WTC11 (cell line): ENCODE results near the gene ALDH16A1. TPM values are rescaled to one million over a fixed set of nuclear protein-coding genes. Genes with fewer than 3 reads are reported as not detected.

Experiments
- ATAC-seq: fragments of 200-7000 bp; cut with Tn5 transposase; 2 replicates; pipeline ENCODE4 v1.10.0; 2021; ENCODE audit warnings: mild to moderate bottlenecking, moderate library complexity
- CTCF ChIA-PET: fragments of 300-600 bp; sonication (Branson Sonifier 250); formaldehyde crosslinking; loops from one replicate; lab custom pipeline; 2021; ENCODE audit warnings: antibody characterized with exemption; lab: Charles Lee
- POLR2A ChIA-PET: fragments of 350-600 bp; sonication (Branson Sonifier 250); formaldehyde crosslinking; loops from one replicate; lab custom pipeline; 2021; ENCODE audit warnings: antibody characterized with exemption; lab: Charles Lee
- DNase-seq: peaks from one replicate; pipeline ENCODE4 v3.0.0; 2021; ENCODE audit warnings: low spot score
- H3K27ac Mint-ChIP-seq: 2 replicates; pipeline ENCODE4 v1.8.0; 2021; ENCODE audit warnings: mixed read lengths
- H3K27me3 Mint-ChIP-seq: 2 replicates; pipeline ENCODE4 v1.8.0; 2021; ENCODE audit warnings: low read depth, mild to moderate bottlenecking, moderate library complexity, mixed read lengths
- H3K36me3 Mint-ChIP-seq: 2 replicates; pipeline ENCODE4 v1.8.0; 2021; ENCODE audit warnings: mixed read lengths
- H3K4me1 Mint-ChIP-seq: 2 replicates; pipeline ENCODE4 v1.8.0; 2022; ENCODE audit warnings: mixed read lengths
- H3K4me3 Mint-ChIP-seq: 2 replicates; pipeline ENCODE4 v1.8.0; 2021; ENCODE audit warnings: mild to moderate bottlenecking, moderate library complexity, mixed read lengths
- H3K9me3 Mint-ChIP-seq: 2 replicates; pipeline ENCODE4 v1.8.0; 2021; ENCODE audit warnings: mixed read lengths
- ATF3 ChIP-seq: sonication (generic); formaldehyde crosslinking; conservative IDR thresholded peaks from 2 replicates; pipeline ENCODE4 v1.8.1; 2022; ENCODE audit warnings: mild to moderate bottlenecking, missing genetic modification reagents
- ELF4 ChIP-seq: sonication (generic); formaldehyde crosslinking; IDR thresholded peaks from 2 replicates; pipeline ENCODE4 v1.8.1; 2022; ENCODE audit warnings: low read depth, mild to moderate bottlenecking, moderate library complexity, missing genetic modification reagents
- ERG ChIP-seq: fragments of 250-450 bp; sonication (Bioruptor Pico); IDR thresholded peaks from 2 replicates; pipeline ENCODE4 v1.8.0; 2021; ENCODE audit warnings: mild to moderate bottlenecking
- ETV6 ChIP-seq: sonication (generic); formaldehyde crosslinking; IDR thresholded peaks from 2 replicates; pipeline ENCODE4 v1.8.1; 2022; ENCODE audit warnings: mild to moderate bottlenecking, missing genetic modification reagents
- FOXP4 ChIP-seq: sonication (generic); formaldehyde crosslinking; IDR thresholded peaks from 2 replicates; pipeline ENCODE4 v1.8.0; 2022; ENCODE audit warnings: mild to moderate bottlenecking, missing genetic modification reagents
- GRHL2 ChIP-seq: fragments of 250-450 bp; sonication (Bioruptor Pico); IDR thresholded peaks from 2 replicates; pipeline ENCODE4 v1.8.0; 2022; ENCODE audit warnings: mild to moderate bottlenecking, moderate library complexity; ENCODE audit not compliant: insufficient replicate concordance, severe bottlenecking
- NR1H2 ChIP-seq: sonication (generic); formaldehyde crosslinking; IDR thresholded peaks from 2 replicates; pipeline ENCODE4 v1.9.0; 2021; ENCODE audit warnings: mild to moderate bottlenecking, moderate library complexity, missing genetic modification reagents
- NR2C2 ChIP-seq: sonication (generic); formaldehyde crosslinking; IDR thresholded peaks from 2 replicates; pipeline ENCODE4 v1.8.0; 2022; ENCODE audit warnings: mild to moderate bottlenecking, missing genetic modification reagents
- SOX15 ChIP-seq: fragments of 250-450 bp; sonication (Bioruptor Pico); IDR thresholded peaks from 2 replicates; pipeline ENCODE4 v1.9.0; 2021; ENCODE audit warnings: mild to moderate bottlenecking
- TEAD1 ChIP-seq: sonication (generic); formaldehyde crosslinking; IDR thresholded peaks from 2 replicates; pipeline ENCODE4 v1.8.0; 2022; ENCODE audit warnings: mild to moderate bottlenecking, missing genetic modification reagents
- ZNF121 ChIP-seq: sonication (generic); formaldehyde crosslinking; IDR thresholded peaks from 2 replicates; pipeline ENCODE4 v1.8.0; 2023; ENCODE audit warnings: missing genetic modification reagents
- ZNF219 ChIP-seq: sonication (generic); formaldehyde crosslinking; IDR thresholded peaks from 2 replicates; pipeline ENCODE4 v1.8.0; 2023; ENCODE audit warnings: missing genetic modification reagents, mild to moderate bottlenecking, borderline replicate concordance
- ZNF416 ChIP-seq: fragments of 250-450 bp; sonication (Bioruptor Pico); IDR thresholded peaks from 2 replicates; pipeline ENCODE4 v1.9.0; 2021; ENCODE audit warnings: mild to moderate bottlenecking, inconsistent platforms
- total RNA-seq: library from RNA; stranded (reverse); gene quantifications from 3 replicates; pipeline ENCODE4 v1.2.3, GENCODE V29; 2021
- TF ChIP-seq, protein P1 (sequence below): sonication (generic); formaldehyde crosslinking; IDR thresholded peaks from 2 replicates; pipeline ENCODE4 v1.8.1; 2022; ENCODE audit warnings: low read depth, missing genetic modification reagents, borderline replicate concordance
- TF ChIP-seq, protein P2 (sequence below): sonication (generic); formaldehyde crosslinking; IDR thresholded peaks from 2 replicates; pipeline ENCODE4 v1.8.1; 2022; ENCODE audit warnings: missing genetic modification reagents, borderline replicate concordance
- TF ChIP-seq, protein P3 (sequence below): fragments of 250-450 bp; sonication (Bioruptor Pico); IDR thresholded peaks from 2 replicates; pipeline ENCODE4 v1.9.0; 2021; ENCODE audit warnings: mild to moderate bottlenecking
- TF ChIP-seq, protein P4 (sequence below): fragments of 200-600 bp; IDR thresholded peaks from 2 replicates; pipeline ENCODE4 v1.8.0; 2022; ENCODE audit warnings: antibody characterized with exemption
- TF ChIP-seq, protein P5 (sequence below): sonication (generic); formaldehyde crosslinking; IDR thresholded peaks from 2 replicates; pipeline ENCODE4 v1.8.0; 2022; ENCODE audit warnings: mild to moderate bottlenecking, missing genetic modification reagents
- TF ChIP-seq, protein P6 (sequence below): sonication (generic); formaldehyde crosslinking; IDR thresholded peaks from 2 replicates; pipeline ENCODE4 v1.8.1; 2023; ENCODE audit warnings: mild to moderate bottlenecking, missing genetic modification reagents
- TF ChIP-seq, protein P7 (sequence below): fragments of 250-450 bp; sonication (Bioruptor Pico); conservative IDR thresholded peaks from 2 replicates; pipeline ENCODE4 v1.9.0; 2021; ENCODE audit warnings: mild to moderate bottlenecking

ALDH16A1 gene
- total RNA-seq, 1 experiment from 2014 or later: 44.3 TPM

- TF ChIP-seq ZNF219 (CRISPR knock-in tag) (no peak), ELF4 (CRISPR knock-in tag) (no peak), ERG (no peak), GRHL2 (CRISPR knock-in tag) (no peak), FOXP4 (CRISPR knock-in tag) (no peak), ATF3 (CRISPR knock-in tag) (no peak)
- TF ChIP-seq, protein P1, sequence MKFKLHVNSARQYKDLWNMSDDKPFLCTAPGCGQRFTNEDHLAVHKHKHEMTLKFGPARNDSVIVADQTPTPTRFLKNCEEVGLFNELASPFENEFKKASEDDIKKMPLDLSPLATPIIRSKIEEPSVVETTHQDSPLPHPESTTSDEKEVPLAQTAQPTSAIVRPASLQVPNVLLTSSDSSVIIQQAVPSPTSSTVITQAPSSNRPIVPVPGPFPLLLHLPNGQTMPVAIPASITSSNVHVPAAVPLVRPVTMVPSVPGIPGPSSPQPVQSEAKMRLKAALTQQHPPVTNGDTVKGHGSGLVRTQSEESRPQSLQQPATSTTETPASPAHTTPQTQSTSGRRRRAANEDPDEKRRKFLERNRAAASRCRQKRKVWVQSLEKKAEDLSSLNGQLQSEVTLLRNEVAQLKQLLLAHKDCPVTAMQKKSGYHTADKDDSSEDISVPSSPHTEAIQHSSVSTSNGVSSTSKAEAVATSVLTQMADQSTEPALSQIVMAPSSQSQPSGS (CRISPR knock-in tag): no peak
These were observed 21.7 kb upstream of the ALDH16A1 start (continued) for GRCh38 chr19:49431330-49431749.

DNA sequence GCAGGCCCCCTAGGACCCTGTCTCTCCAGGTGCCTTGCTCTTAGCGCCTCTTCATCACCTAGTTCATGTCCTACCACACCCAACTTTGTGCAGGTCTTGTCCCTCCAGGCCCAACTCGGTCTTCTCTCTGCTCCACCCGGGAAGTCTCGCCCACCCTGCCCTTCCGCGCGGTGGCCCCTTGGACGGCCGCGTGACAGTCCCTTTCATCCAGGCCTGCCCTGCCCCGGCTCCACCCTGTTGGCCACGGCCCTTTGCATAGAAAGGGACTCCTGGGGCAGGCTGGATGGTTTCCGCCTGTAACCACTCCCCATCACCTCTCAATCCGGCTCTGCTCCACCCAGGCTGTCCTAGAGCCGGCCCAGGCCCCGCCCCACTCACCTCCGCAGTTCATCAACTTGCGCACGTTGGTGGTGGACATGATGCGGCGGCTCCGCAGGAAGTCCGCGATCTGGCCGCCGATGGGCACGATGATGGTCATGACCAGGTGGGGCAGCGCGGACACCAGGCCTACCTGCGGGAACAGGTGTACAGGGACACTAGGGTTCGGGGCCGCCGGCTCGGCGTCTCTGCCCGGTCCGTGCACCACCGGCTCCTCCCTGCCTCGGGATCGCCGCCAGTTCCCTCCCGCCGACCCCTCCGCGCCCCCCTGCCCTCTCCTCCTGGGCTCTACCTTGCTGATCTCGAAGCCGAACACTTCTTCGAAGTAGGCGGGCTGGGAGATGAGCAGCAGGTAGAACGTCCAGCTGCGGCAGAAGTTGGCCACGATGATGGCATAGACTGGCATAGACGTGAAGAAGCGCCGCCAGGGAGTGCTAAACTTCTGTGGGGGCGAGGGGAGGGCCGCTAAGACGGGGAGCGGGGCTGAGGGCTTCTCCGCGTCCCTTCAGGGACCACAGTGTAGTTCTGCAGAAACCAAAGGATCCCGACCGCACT, 20.6 kb upstream of the ALDH16A1 start:
- Mint-ChIP-seq H3K4me3 (peak overlapping the region; percentile 73), H3K27me3 (peaks cover 98% of the 10 kb centered on the region), H3K4me1 (peaks cover 53% of the 10 kb centered on the region), H3K27ac (peak overlapping the region; percentile 45; the same call in 1 of the 2 replicates), H3K9me3 (peaks cover 11% of the 10 kb centered on the region), H3K36me3 (peaks cover 3% of the 10 kb centered on the region; the same call in 1 of the 2 replicates)
- CTCF ChIA-PET: interaction anchor here (1.0 to 1.7 kb wide), 5 partner anchors 10 to 41 kb away, joined by 4 to 10 read pairs (median 5); no protein-coding TSS in a partner anchor
- ATAC-seq: peak; percentile 80
- peak; percentile 90 for DNase-seq
- POLR2A ChIA-PET: interaction anchor here (1.1 kb wide), 1 partner anchor 10 kb away, joined by 4 read pairs; no protein-coding TSS in a partner anchor
- no peak for TF ChIP-seq ELF4 (CRISPR knock-in tag)
- TF ChIP-seq, protein P2, sequence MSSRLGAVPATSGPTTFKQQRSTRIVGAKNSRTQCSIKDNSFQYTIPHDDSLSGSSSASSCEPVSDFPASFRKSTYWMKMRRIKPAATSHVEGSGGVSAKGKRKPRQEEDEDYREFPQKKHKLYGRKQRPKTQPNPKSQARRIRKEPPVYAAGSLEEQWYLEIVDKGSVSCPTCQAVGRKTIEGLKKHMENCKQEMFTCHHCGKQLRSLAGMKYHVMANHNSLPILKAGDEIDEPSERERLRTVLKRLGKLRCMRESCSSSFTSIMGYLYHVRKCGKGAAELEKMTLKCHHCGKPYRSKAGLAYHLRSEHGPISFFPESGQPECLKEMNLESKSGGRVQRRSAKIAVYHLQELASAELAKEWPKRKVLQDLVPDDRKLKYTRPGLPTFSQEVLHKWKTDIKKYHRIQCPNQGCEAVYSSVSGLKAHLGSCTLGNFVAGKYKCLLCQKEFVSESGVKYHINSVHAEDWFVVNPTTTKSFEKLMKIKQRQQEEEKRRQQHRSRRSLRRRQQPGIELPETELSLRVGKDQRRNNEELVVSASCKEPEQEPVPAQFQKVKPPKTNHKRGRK (CRISPR knock-in tag): no peak
- TF ChIP-seq, protein P3, sequence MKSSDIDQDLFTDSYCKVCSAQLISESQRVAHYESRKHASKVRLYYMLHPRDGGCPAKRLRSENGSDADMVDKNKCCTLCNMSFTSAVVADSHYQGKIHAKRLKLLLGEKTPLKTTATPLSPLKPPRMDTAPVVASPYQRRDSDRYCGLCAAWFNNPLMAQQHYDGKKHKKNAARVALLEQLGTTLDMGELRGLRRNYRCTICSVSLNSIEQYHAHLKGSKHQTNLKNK: no peak
- no peak for TF ChIP-seq ZNF121 (CRISPR knock-in tag)
- TF ChIP-seq NR2C2: 0 out of 2 replicates have a peak, but pooled peaks have one; percentile 11
- TF ChIP-seq, protein P4, sequence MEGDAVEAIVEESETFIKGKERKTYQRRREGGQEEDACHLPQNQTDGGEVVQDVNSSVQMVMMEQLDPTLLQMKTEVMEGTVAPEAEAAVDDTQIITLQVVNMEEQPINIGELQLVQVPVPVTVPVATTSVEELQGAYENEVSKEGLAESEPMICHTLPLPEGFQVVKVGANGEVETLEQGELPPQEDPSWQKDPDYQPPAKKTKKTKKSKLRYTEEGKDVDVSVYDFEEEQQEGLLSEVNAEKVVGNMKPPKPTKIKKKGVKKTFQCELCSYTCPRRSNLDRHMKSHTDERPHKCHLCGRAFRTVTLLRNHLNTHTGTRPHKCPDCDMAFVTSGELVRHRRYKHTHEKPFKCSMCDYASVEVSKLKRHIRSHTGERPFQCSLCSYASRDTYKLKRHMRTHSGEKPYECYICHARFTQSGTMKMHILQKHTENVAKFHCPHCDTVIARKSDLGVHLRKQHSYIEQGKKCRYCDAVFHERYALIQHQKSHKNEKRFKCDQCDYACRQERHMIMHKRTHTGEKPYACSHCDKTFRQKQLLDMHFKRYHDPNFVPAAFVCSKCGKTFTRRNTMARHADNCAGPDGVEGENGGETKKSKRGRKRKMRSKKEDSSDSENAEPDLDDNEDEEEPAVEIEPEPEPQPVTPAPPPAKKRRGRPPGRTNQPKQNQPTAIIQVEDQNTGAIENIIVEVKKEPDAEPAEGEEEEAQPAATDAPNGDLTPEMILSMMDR: no peak
- no peak for TF ChIP-seq ZNF219 (CRISPR knock-in tag)
- TF ChIP-seq, protein P5, sequence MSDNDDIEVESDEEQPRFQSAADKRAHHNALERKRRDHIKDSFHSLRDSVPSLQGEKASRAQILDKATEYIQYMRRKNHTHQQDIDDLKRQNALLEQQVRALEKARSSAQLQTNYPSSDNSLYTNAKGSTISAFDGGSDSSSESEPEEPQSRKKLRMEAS (CRISPR knock-in tag): peak; percentile 73
- TF ChIP-seq, protein P6, sequence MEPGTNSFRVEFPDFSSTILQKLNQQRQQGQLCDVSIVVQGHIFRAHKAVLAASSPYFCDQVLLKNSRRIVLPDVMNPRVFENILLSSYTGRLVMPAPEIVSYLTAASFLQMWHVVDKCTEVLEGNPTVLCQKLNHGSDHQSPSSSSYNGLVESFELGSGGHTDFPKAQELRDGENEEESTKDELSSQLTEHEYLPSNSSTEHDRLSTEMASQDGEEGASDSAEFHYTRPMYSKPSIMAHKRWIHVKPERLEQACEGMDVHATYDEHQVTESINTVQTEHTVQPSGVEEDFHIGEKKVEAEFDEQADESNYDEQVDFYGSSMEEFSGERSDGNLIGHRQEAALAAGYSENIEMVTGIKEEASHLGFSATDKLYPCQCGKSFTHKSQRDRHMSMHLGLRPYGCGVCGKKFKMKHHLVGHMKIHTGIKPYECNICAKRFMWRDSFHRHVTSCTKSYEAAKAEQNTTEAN (CRISPR knock-in tag): no peak
- no peak for TF ChIP-seq ZNF416
- TF ChIP-seq NR1H2 (CRISPR knock-in tag): no peak
- no peak for TF ChIP-seq TEAD1 (CRISPR knock-in tag)
- TF ChIP-seq, protein P7, sequence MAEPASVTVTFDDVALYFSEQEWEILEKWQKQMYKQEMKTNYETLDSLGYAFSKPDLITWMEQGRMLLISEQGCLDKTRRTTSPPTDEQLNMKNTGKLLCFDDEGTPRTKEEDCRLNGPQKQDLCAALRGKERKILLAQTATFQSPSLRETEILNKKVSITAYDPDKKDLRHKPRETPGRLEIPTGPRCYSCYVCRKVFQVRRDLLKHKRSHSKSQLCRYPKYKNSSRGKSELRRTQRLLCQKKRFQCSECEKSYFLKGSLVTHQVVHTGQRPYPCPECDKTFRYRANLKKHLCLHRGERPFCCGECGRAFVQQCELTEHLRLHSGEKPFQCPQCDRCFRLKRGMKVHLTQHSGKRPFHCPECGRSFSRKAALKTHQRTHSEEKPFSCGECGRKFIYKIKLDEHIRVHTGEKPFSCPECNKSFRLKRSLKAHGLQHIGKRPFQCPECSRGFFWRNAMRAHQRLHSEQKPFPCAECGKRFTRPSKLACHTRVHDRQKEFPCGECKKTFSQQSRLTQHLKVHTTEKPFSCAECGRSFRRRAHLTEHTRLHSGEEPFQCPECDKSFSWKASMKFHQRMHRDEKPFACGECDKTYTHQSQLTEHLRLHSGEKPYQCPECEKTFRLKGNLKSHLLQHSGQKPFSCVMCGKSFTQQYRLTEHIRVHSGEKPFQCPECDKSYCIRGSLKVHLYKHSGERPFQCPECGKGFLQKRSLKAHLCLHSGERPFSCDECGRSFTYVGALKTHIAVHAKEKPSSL (CRISPR knock-in tag): no peak
- TF ChIP-seq SOX15 (CRISPR knock-in tag): no peak
- TF ChIP-seq ETV6: peak; percentile 61; the same call in 1 of the 2 replicates
